GM19395 (cell line): Measurements from ENCODE around the gene ALDH3A1.

Source experiments
- ATAC-seq: cut with Tn5 transposase; IDR thresholded peaks from one replicate; pipeline ENCODE4 v1.9.1; 2021; ENCODE audit warnings: mild to moderate bottlenecking, moderate library complexity; ENCODE audit not compliant: unreplicated experiment

The ALDH3A1 gene

DNA sequence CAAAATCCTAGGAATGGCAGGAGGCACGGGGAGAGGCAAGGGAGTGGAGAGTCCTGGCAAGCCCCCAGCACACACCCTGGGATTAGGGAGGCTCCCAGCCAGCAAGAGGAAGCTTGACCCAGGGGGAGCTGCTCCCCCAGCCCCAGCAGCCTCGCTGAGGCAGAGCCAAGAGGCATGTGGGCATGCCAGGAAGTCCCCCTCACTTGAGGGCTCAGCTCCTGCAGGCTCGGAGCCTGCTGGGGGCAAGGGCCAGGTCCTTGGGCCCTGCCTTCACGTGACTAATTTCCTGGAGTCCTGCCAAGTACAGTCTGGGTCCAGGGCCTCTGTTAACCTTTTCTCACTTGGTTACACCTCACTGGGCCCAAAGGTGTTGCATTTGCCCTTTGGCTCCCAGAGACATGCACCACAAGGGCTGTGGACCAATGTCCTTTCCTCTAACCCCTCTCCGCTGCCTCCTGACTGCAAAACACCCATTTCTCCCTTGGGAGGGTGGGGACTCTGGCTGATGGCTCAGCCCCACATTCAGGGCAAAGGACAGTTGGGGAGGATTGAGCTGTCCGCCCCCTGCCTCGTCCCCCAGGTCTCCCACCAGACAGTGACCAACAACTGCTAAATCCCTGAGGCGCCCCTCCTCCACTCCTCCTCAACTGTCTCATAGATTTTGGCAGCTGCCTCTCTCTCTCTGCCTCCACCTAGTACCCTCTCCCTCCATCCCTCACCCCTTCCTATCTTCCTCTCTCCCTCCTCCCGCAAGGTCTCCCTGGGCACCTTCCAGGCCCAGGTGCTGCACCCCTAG lies 27.3 kb downstream of the ALDH3A1 start:
- ATAC-seq = no peak

DNA sequence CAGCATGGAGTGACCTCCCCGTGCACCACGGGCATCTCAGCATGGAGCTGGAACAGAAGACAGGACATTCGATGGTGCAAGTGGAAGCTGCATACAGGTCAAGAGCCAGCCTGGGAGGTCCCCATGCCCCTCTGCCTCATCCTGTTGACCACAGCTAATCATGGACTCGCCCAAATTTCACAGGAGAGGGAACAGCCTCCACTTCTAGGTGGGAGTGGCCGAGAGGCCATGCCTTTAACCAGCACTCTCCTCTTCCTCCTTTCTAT lies 28.0 kb downstream of the ALDH3A1 start:
- no peak for ATAC-seq

DNA sequence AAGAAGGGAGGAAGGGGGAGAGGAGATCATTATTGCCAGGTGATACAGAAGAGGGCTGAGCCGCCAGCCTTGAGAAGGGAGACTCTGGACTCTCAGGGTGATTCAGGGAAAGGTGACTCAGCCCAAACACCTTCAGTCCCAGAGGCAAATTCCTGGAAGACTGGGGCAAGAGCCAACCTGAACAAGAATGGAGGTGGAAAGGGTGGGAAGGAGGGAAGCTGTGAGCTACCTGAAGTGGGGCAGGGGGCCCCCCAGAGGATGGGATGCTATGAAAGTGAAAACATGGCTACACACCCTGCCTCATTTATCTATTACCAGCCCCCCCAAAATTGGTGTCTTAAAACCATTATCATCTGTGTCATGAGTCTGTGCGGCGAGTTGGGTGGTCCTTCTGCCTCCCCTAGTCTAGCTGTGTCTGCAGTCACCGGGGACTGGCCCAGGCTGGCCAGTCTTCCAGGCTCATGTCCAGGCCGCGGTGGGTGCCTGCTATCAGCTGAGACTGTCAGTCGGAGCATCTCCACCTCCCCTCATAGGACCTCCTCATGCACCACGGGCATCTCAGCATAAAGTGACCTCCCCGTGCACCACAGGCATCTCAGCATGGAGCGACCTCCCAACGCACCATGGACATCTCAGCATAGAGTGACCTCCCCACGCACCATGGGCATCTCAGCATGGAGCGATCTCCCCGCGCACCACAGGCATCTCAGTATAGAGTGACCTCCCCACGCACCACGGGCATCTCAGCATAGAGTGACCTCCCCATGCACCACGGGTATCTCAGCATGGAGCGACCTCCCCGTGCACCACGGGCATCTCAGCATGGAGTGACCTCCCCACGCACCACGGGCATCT lies 28.5 kb downstream of the ALDH3A1 start:
- no peak for ATAC-seq

DNA sequence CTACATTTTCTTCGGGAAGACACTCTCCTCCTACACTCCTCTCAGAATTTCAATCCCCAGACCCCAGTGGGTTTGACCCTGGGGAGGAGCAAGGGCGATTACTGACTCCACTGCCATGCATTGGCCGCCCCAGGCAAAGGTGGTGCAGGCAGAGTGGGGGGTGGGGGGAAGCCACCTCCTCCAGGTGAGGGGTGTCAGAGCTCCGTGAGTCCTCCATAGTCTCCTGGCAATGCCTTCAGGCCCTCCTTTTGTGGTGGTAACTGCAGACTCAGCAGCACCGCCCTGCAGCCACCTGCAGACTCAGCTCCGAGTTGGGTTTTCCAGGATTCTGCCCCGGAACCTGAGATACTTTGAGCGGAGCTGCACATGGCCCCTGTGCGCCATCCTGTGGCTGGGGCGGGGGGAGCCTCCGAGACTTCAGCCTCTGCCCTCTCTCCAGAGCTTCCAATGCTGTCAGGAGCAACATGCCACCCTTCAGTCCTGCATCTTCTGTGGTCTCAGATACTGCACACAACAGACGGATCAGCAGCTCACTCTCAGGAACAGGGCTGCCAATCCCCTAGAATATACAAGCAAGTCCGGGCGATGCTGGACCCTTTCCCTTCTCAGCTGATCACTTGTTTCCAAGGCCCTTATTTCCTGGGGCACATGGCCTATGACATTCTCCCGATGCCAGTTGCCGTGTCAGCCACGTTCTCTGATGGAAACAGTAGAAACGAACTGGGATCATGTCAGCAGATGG lies 29.3 kb downstream of the ALDH3A1 start:
- no peak for ATAC-seq

DNA sequence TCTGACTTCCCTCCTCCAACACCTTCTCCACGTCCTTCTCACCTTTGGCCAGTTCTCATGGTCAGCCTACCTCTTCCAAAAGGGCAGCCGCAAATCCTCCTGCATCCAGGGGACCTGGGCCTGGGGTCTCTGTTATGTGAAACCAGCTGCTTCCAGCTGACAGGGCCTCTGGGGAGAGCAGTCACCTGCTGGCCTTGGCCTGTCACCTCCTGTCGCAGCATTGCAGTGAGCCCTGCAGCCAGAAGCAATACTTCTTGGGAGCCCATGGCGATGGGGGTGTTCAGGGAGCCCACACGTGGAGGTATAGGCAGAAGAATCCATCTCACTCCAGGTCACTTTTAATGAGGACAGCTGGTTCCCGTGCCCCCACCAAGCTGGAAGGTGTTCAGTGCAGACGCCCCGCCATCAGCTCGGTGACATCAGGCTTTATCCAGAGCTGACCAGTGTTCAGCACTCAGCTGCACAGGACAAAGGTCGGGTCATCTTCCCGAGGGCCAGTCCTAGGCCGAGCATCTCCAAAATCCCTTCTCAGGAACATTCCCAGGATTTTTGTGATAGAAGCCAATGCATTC lies 30.0 kb downstream of the ALDH3A1 start:
- ATAC-seq = no peak

DNA sequence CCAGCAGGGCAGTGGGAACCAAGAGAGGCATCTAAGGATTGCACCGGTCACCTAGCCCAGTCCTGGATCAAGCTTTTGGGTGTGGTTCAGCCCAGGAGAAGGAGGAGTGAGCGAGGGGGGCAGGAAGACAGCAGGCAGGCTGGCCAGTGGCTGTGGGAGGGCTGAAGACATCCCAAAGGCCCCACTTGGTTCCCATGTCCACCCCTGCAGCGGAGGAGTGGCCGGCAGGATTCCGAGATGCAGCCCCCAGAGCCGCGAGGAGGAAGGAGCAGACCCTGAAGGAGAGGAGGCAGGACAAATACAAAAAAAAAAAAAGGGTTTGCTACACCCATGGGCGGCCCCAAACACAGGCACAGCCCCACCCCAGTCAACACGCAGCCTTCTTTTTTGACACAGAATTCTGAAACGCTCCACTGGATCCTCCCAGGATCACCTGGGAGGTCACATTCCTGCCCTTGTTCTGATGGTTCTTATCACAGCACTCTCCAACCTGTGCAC lies 30.6 kb downstream of the ALDH3A1 start:
- no peak for ATAC-seq

DNA sequence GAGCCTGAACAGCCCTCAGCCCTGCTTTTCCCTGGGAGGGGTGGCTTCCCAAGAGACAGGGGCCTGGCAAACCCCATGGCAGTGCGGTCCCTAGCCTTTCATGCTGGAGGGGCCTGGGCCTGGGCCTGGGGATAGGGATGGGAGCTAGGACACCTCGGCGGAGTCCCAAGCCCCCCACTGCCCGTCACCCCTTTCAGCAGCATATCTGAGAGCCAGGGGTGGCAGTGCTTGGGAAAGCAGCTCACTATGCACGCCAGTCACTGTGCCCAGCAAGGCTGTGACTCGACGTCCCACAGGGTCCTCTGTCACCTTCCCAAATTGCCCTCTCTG lies 31.1 kb downstream of the ALDH3A1 start:
- ATAC-seq = no peak

DNA sequence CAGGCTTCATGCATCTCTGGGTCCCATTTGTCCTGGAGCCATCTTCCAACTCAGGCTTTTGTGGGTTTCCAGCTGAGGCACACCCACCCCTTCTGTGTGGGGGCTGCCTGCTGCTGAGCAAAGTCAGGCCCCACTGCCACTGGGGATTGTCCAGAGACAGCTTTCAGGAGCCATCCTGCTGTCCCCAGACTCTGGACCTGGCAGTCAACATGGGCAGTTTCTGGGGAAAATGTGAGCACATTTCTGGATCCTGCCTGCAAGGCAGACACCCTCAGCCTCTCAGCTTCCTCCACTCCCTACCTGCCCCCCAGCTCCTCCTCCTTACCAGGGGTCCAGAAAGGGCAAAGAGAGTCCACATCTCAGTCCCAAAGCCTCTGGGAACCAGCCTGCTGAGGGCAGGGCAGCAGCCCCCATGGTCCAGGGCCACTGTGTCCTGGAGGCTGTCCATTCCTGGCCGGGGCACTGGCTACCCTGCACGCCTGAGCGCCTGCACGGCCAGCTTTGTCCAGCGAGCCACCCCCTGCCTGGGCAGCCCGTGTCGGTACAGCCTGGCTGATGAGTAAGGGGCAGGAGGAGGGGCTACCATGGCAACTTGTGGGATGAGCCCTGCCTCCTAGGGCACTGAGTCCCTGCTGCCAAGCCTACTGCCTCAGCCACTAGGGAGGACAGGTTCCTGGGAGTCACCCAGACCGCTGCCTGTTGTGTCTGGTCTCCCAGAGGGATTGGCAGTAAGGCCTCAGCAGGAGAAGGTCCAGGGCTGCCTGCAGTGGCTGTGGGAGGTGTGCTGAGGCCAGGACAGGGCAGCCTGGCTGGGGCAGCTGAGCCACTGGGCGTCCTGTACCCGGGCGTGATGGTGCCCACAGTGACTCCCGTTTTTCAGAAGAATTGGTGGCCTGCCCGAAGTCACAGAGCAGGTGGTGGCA lies 31.7 kb downstream of the ALDH3A1 start, which contains the start of gene SLC47A2:
SLC47A2 (minus strand) TSS at position 477 of the 923 bp plus-strand sequence; CDS start at position 448, 29 bp downstream.
- ATAC-seq = no peak

DNA sequence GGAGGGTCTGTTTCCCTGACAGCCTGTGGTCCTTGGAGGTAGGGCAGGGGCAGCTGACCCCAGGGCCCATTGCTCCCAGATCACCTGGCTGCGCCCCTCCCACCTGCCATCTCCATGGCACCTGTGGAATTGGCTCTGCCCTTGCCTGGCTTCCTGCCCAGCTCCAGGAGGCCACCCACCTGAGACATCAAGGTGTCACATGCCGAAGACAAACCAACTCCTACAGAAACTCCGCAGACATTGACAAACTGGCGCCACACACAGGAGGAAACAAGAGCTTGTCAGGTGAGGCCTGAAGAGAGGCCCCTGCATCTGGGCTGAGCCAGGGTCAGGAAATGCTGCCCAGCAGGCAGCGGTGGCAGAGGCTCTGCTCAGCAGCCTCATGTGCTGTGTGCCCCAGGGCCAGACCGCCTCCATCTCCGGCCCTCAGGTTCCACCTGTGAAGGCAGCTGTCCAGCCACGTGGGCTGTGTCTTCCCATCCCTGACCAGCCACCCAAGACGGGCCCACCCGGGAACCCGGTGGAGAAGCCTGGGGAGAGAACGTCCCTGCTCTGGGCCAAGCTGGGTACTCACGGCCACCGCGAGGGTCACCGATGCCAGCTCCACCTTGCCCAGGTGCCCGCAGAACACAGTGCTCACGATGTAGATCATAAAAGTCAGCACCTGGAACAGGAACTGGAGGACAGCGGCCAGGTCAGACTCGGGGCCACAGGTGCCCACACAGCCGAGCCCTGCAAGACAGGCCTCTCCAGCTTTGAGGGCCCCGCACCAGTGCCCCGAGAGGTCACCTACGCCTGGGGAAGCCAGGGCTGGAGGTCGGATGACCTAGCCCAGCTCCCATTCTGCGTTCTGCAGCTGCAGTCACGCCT lies 33.3 kb downstream of the ALDH3A1 start:
- no peak for ATAC-seq

DNA sequence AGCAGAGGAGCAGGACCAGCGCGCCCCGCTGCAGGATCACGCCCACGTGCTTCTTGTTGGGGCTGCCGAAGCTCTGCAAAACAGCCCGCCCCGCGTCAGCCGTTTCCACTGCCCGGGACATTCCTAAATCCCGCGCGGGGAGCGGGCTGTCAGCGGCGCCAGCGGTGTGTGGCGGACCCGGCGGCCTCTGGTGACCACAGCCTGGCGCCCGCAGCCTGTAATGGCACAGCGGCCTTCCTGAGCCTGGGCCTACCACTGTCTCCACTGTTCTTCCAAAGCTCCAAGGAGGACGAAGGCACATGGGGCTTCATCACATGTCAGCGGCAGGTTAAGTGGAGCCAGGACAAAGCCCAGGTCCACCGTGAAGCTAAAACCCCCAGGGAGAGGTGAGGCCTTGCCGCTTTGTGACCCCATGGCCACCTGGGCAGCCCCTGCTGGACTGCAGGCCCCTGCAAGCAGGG lies 34.2 kb downstream of the ALDH3A1 start:
- ATAC-seq = no peak

DNA sequence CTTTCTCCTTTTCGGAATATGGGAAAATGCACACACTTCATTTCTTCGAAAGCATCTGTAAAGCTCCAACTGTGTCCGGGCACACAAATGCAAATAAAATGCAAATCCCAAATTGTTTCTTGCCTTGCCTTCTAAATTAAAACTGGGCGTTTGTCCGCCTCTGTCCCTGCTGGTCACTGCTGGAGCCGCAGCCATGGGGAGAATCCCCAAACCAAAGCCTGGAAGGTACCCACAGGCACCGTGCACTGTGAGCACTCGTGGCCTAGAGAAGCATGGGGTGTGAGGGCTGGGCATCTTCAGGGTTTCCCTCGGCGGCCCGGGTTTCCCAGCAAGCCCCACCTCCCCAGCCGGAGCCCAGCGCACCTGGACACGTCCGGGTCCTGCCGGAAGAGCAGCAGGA lies 34.6 kb downstream of the ALDH3A1 start:
- ATAC-seq = no peak

DNA sequence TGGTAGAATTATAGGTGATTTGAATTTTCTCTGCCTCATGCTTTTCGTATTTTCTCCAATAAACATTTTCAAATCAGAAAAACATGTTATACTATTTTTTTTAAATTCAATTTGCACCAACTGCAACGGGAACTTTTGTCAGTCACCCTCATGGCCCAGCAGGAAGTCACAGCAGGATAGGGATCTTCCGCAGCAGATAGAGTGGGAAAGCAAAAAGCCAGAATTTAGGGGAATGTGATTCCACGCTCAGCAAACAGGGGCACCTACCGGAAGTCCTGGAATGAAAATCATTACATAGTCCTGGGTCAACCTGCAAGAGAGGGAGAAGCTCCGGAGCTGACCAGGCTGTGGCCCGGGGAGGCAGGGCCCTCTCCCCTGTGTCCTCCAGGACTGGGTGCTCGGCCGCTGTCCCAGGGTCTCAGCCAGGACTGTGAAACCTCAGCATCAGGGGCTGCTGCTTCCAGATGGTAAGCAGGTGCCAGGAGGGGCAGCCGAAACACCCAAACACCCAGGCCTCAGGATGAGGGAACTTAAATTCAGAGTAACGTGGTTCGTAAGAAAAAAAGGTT lies 35.6 kb downstream of the ALDH3A1 start:
- no peak for ATAC-seq

DNA sequence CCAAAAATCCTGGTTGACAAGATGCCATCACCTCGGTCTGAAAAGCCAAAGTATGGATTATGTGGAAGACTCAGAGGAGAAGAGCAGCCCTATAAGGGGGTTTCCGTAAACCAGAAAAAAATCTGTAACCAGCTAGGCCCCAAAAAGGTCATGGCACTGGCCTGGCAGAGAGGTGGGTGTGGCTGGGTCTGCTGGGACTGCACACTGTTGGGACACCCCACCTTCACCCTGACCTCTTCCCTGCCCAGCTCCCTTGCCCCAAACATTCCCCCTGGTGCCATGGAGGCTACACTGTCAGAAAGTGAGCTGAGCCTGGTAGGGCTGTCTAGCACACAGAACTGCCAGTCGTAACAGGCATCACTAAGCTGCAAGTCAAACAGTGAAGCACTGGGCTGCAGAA lies 38.3 kb downstream of the ALDH3A1 start:
- no peak for ATAC-seq

DNA sequence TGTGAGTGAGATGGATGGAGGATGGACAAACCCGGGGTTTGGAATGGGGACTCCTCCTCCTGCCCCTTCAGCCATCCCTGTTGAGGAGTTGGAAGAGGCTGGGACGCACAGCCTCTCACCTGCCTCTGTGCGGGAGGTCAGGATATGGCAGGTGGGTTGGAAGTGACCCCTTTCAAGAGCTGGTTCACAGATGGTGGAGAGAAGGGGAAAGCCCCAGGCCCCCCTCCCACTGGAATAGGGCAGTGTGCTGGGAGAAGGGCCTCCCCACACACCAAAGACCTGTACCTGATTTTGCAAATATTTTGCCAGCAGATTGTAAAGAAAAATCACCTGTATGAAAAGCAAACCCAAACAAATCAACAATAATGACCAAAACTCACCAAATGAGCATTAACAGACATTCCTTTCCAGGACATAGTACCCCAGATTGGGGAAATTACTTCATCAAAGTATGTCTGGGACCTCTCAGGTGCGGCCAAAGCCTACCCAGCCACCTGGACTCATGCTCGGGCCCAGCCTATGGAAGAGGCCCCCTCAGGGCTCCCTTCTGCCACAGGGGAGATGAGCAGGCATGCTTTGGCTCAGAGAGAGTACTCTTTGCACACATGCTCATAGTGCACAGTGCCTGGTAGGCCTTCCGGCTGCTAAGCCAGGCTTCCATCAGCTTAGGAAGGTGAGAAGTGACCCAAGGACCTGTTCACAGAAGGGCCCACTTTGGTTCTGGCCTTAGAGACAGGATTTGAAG lies 39.5 kb downstream of the ALDH3A1 start:
- no peak for ATAC-seq

DNA sequence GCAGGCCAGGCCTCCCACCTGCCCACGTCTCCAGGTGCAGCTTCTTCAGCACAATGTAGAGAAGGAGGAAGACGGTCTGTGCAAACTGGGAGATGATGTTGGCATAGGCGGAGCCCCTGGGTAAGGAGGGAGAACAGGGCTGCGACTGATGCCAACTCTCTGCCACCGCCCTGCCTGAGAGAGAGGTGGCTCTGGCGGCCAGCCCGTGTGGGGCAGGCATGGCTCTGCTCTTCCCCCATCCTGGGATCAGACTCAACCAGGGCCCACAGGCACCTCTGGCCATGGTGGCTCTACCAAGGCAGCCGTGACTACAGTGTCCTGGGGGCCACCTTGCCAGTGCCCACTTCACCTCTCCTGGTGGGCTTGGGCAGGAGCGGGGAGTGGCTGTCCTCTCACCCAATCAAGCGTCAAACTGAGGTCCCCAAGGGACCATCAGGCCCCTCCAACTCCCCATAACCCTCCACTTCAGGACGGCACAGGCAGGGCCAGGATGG lies 40.3 kb downstream of the ALDH3A1 start:
- ATAC-seq = no peak

DNA sequence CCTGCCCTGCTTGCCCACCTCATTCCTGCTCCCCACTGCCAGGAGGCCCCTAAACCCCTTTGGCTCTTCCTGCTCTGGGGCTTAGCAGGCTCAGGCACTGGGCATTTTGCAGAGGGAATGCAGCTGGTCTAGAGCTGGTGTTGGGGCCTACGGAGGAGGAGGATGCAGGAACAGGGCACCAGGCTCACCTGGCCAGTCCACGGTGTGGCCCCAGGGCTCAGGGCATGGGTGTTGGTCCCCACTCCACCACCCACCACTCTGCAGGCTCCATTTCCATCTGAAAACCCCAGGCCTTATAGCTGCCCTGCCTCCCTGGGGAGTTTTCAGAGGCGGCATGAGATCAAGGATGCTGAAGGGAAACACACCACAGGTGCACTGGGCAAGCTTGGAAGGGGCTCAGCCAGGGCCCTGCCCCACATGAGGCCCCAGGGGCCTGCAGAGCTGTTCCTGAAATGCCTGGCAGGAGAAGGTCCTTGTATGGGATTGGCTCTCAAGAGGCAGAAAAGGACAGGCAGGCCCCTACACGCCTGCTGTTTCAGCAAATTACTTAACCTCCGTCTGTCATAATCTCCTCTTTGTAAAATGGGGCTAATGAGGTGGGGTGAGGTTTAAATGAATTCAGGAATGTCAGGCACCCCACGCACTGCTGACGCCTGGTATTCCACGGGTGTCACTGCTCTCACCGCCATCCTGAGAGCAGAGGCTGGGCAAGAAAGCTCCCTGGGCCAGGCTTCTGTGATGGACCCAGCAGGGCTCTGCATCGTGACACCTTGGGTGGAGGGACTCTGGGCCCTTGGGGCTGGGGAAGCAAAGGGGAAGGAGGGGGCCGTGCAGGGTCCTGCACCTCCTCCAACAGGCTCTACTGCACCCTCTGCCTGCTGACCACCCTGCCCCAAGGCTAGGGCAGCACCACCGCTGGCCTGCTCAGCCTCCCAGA lies 41.0 kb downstream of the ALDH3A1 start:
- no peak for ATAC-seq
